ENCODE results near the gene OLFML2A. TPM values are rescaled to one million over a fixed set of nuclear protein-coding genes. Genes with fewer than 3 reads are reported as not detected.

The OLFML2A gene
- total RNA-seq, result 1.5 and 1.6 TPM in 2 replicates

GRCh38 chr9:124776954-124777648 is at the start of gene OLFML2A:
TSS of gene OLFML2A (plus strand) at chr9:124777133. CDS start at chr9:124777271, 138 bp downstream.

DNA sequence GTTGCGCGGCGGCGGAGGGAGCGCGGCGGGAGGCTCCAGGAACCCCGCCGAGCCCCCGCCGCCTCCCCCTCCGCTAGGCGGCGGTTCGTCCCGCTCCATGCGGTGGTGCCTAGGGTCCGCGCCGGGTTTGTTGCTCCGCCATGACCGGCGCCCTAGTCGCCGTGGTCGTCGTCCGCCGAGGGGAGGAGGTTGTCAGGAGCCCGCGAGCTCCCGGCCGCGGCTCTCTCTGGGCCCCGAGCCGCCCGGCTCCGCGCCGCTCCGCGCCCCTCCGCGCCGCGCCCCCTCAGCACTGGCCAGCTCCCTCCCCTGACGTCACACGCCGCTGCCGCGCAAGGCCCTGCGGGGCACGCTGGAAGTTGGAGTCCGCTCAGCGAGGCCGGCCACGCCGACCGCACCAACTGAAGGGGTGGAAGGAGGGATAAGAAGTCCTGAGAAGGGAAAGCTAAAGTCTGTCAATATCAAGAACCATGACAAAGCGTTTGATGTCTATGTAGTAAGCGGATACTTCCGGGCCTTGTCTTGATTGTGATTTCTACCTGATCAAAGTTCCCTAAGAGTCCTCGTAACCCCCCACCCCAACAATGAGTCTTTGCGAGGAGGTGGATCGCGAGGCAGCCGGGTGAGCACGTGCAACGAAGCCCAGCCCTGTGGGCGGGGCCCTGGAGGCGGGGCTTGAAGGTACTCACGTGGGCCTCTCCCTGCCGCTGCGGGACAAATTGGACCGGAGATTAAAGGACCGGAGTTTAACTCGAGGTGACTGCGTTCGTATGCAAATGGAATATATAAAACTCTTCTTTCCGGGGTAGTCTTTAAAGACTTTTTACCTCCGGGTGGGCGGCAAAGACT is 5.7 kb upstream of the OLFML2A start, which contains the start of gene NR6A1:
Gene NR6A1 (minus strand): TSS at position 291 of the 846 bp plus-strand sequence.

GRCh38 chr9:124852829-124853531 is 76.0 kb downstream of the OLFML2A start, which contains the start of gene WDR38:
TSS of gene WDR38 (plus strand) at chr9:124853460. CDS start at chr9:124853532, 72 bp downstream.

GRCh38 chr9:124861342-124862229 is 84.7 kb downstream of the OLFML2A start, which contains the start of the genes ARPC5L and RPL35:
TSS of gene ARPC5L (plus strand) at chr9:124862130. CDS start at chr9:124869291, 7,161 bp downstream.
TSS of gene RPL35 (minus strand) at chr9:124861957. CDS start at chr9:124861912, 45 bp downstream.

Other genes with a start within 250 kb of the OLFML2A start
- 0.50 and 2.8 TPM in 2 replicates for gene NR6A1, start 5.8 kb upstream of the OLFML2A start, total RNA-seq
- not detected in 2 replicates for gene WDR38, start 76.3 kb downstream of the OLFML2A start, total RNA-seq
- gene RPL35, start 84.8 kb downstream of the OLFML2A start, total RNA-seq, result 1,681 and 2,081 TPM in 2 replicates
- gene ARPC5L, start 85.0 kb downstream of the OLFML2A start, total RNA-seq, result 15.9 and 18.6 TPM in 2 replicates
- 12.4 and 17.3 TPM in 2 replicates for gene GOLGA1, start 163.9 kb downstream of the OLFML2A start, total RNA-seq